IMR-90 (cell line): ENCODE measurements around the gene GGN. TPM values are rescaled to one million over a fixed set of nuclear protein-coding genes. Genes with fewer than 3 reads are reported as not detected.

Experiments
- ATAC-seq: fragments of 200-7000 bp; cut with Tn5 transposase; 2 replicates; pipeline ENCODE4 v1.9.1; 2020; ENCODE audit warnings: low read depth, mild to moderate bottlenecking, moderate library complexity
- BruUV-seq: library from RNA; stranded (reverse); fragments of 400-500 nt; replicated peaks from 2 replicates; lab custom pipeline; 2021; lab: Mats Ljungman, UMichigan
- CTCF ChIA-PET: fragments of 300-600 bp; formaldehyde crosslinking; extraction: SDS; loops from one replicate; lab custom pipeline; 2021; ENCODE audit warnings: antibody characterized with exemption; lab: Yijun Ruan, JAX
- POLR2A ChIA-PET: fragments of 300-600 bp; sonication (Branson Sonifier 250); formaldehyde crosslinking; loops from one replicate; lab custom pipeline; 2022; ENCODE audit warnings: antibody characterized with exemption; ENCODE audit not compliant: unreplicated experiment; lab: Charles Lee
- DNase-seq: peaks from one replicate; pipeline ENCODE4 v3.0.0; 2013
- H2AFZ ChIP-seq: replicated peaks from 2 replicates; pipeline ENCODE3; 2013; ENCODE audit warnings: low read length, mild to moderate bottlenecking; ENCODE audit not compliant: poor library complexity
- H2AK5ac ChIP-seq: 2 replicates; pipeline ENCODE4 v1.6.1; 2013; ENCODE audit warnings: low read depth, low read length, inconsistent platforms
- H2AK9ac ChIP-seq: replicated peaks from 2 replicates; pipeline ENCODE3; 2013; ENCODE audit warnings: mild to moderate bottlenecking, low read depth, low read length, moderate library complexity; ENCODE audit not compliant: poor library complexity
- H2BK120ac ChIP-seq: 2 replicates; pipeline ENCODE4 v1.6.1; 2013; ENCODE audit warnings: low read depth, low read length, inconsistent platforms
- H2BK15ac ChIP-seq: 3 replicates; pipeline ENCODE4 v1.6.1; 2013; ENCODE audit warnings: low read depth, low read length, inconsistent platforms
- H2BK20ac ChIP-seq: 2 replicates; pipeline ENCODE4 v1.6.1; 2013; ENCODE audit warnings: low read depth, mild to moderate bottlenecking, inconsistent platforms, low read length, moderate library complexity
- H2BK5ac ChIP-seq: 2 replicates; pipeline ENCODE4 v1.6.1; 2013; ENCODE audit warnings: mild to moderate bottlenecking, low read depth, low read length, inconsistent platforms; ENCODE audit not compliant: poor library complexity, severe bottlenecking
- H3K14ac ChIP-seq: replicated peaks from 2 replicates; pipeline ENCODE4 v1.6.1; 2013; ENCODE audit warnings: low read depth, low read length, inconsistent platforms
- H3K18ac ChIP-seq: 2 replicates; pipeline ENCODE4 v1.6.1; 2013; ENCODE audit warnings: low read depth, low read length, control low read depth
- H3K23ac ChIP-seq: 2 replicates; pipeline ENCODE4 v1.6.1; 2013; ENCODE audit warnings: low read depth, low read length, inconsistent platforms
- H3K27ac ChIP-seq: 2 replicates; pipeline ENCODE4 v1.5.1; 2013; ENCODE audit warnings: mild to moderate bottlenecking, control low read depth, low read length; ENCODE audit not compliant: insufficient read depth
- H3K27me3 ChIP-seq: 2 replicates; pipeline ENCODE4 v1.6.1; 2013; ENCODE audit warnings: low read length; ENCODE audit not compliant: control insufficient read depth, insufficient read depth
- H3K36me3 ChIP-seq: 2 replicates; pipeline ENCODE4 v1.6.1; 2013; ENCODE audit warnings: low read length, mixed read lengths; ENCODE audit not compliant: control insufficient read depth, insufficient read depth
- H3K4ac ChIP-seq: 2 replicates; pipeline ENCODE4 v1.6.1; 2013; ENCODE audit warnings: low read depth, low read length, inconsistent platforms
- H3K4me1 ChIP-seq: 2 replicates; pipeline ENCODE4 v1.6.1; 2013; ENCODE audit warnings: low read length, mixed read lengths; ENCODE audit not compliant: control insufficient read depth, insufficient read depth
- H3K4me2 ChIP-seq: 2 replicates; pipeline ENCODE4 v1.6.1; 2013; ENCODE audit warnings: low read depth, mild to moderate bottlenecking, control low read depth, low read length, moderate library complexity
- H3K4me3 ChIP-seq: 2 replicates; pipeline ENCODE4 v1.5.1; 2013; ENCODE audit warnings: low read depth, mild to moderate bottlenecking, control low read depth, low read length, moderate library complexity; ENCODE audit not compliant: insufficient read depth
- H3K56ac ChIP-seq: 2 replicates; pipeline ENCODE4 v1.6.1; 2013; ENCODE audit warnings: low read length, inconsistent platforms; ENCODE audit not compliant: insufficient read depth; ENCODE audit errors: extremely low read depth
- H3K79me1 ChIP-seq, 2 experiments: 2 replicates each; pipeline ENCODE4 v1.6.1; 2013; ENCODE audit warnings: low read length in 2 of 2, inconsistent platforms in 1 of 2, low read depth in 1 of 2
- H3K9ac ChIP-seq: 2 replicates; pipeline ENCODE4 v1.6.1; 2013; ENCODE audit warnings: low read depth, low read length, control low read depth
- H3K9me1 ChIP-seq: 2 replicates; pipeline ENCODE4 v1.6.1; 2013; ENCODE audit warnings: low read length, inconsistent platforms; ENCODE audit not compliant: insufficient read depth
- H3K9me3 ChIP-seq: 2 replicates; pipeline ENCODE4 v1.6.1; 2013; ENCODE audit warnings: low read length; ENCODE audit not compliant: control insufficient read depth, insufficient read depth
- H4K20me1 ChIP-seq: 2 replicates; pipeline ENCODE4 v1.6.1; 2013; ENCODE audit warnings: low read length, inconsistent platforms; ENCODE audit not compliant: insufficient read depth
- H4K5ac ChIP-seq: 2 replicates; pipeline ENCODE4 v1.6.1; 2013; ENCODE audit warnings: mild to moderate bottlenecking, low read depth, low read length, control low read depth
- H4K8ac ChIP-seq, 2 experiments: 2 replicates each; pipeline ENCODE4 v1.6.1; 2013; ENCODE audit warnings: low read depth in 2 of 2, low read length in 2 of 2, control low read depth in 1 of 2, inconsistent platforms in 1 of 2
- H4K91ac ChIP-seq: 2 replicates; pipeline ENCODE4 v1.6.1; 2013; ENCODE audit warnings: low read depth, low read length, inconsistent platforms; ENCODE audit not compliant: insufficient read depth
- BHLHE40 ChIP-seq: fragments of 150-350 bp; IDR thresholded peaks from 2 replicates; pipeline ENCODE4 v1.6.1; 2016; ENCODE audit warnings: mild to moderate bottlenecking, low read depth, low read length
- CEBPB ChIP-seq: IDR thresholded peaks from 2 replicates; pipeline ENCODE4 v1.6.1; 2012; ENCODE audit warnings: low read depth, low read length, improper control_type of control experiment
- CHD1 ChIP-seq: IDR thresholded peaks from 2 replicates; pipeline ENCODE4 v1.6.1; 2012; ENCODE audit warnings: low read depth, low read length, improper control_type of control experiment
- ELK1 ChIP-seq: fragments of 150-350 bp; IDR thresholded peaks from 2 replicates; pipeline ENCODE4 v1.6.1; 2016; ENCODE audit warnings: low read depth, mild to moderate bottlenecking, low read length, moderate library complexity, borderline replicate concordance
- FOS ChIP-seq: fragments of 150-350 bp; IDR thresholded peaks from 2 replicates; pipeline ENCODE4 v1.6.1; 2016; ENCODE audit warnings: low read depth, low read length
- MAFK ChIP-seq: IDR thresholded peaks from 2 replicates; pipeline ENCODE4 v1.6.1; 2012; ENCODE audit warnings: low read depth, low read length, improper control_type of control experiment
- MXI1 ChIP-seq: IDR thresholded peaks from 2 replicates; pipeline ENCODE4 v1.6.1; 2012; ENCODE audit warnings: low read depth, mild to moderate bottlenecking, low read length, moderate library complexity, borderline replicate concordance
- NFE2L2 ChIP-seq: fragments of 150-350 bp; IDR thresholded peaks from 2 replicates; pipeline ENCODE4 v1.6.1; 2016; ENCODE audit warnings: low read depth, mild to moderate bottlenecking, low read length
- POLR2A ChIP-seq: IDR thresholded peaks from 2 replicates; pipeline ENCODE4 v1.6.1; 2012; ENCODE audit warnings: mild to moderate bottlenecking, low read depth, low read length
- RAD21 ChIP-seq: IDR thresholded peaks from 2 replicates; pipeline ENCODE4 v1.6.1; 2012; ENCODE audit warnings: low read length, improper control_type of control experiment
- RCOR1 ChIP-seq: IDR thresholded peaks from 2 replicates; pipeline ENCODE4 v1.6.1; 2012; ENCODE audit warnings: mild to moderate bottlenecking, low read length, improper control_type of control experiment; ENCODE audit not compliant: insufficient replicate concordance
- RFX5 ChIP-seq: IDR thresholded peaks from 2 replicates; pipeline ENCODE4 v1.8.0; 2012; ENCODE audit warnings: low read depth, mild to moderate bottlenecking, low read length, moderate library complexity
- SMC3 ChIP-seq: fragments of 150-350 bp; IDR thresholded peaks from 2 replicates; pipeline ENCODE4 v1.6.1; 2016; ENCODE audit warnings: low read depth, mild to moderate bottlenecking, antibody characterized with exemption, low read length, moderate library complexity
- USF2 ChIP-seq: fragments of 150-350 bp; IDR thresholded peaks from 2 replicates; pipeline ENCODE4 v1.6.1; 2017; ENCODE audit warnings: mild to moderate bottlenecking, antibody characterized with exemption, low read length, low read depth
- WGBS, 2 experiments: methylation state at CpG; one replicate each; pipeline versions ENCODE4 v1.1.5 to v1.1.7; 2013; ENCODE audit warnings: missing lambda C conversion rate in 2 of 2; ENCODE audit not compliant: insufficient read length in 1 of 2; ENCODE audit errors: extremely low coverage in 2 of 2; 5-methylcytosine and 5-hydroxymethylcytosine counted together
- dilution Hi-C: fragments of 300-500 bp; cut with HindIII; formaldehyde crosslinking; loops from one replicate; pipeline ENCODE4 v1.14.3; 2018; ENCODE audit warnings: low sequenced_read_pairs; ENCODE audit not compliant: unreplicated experiment
- in situ Hi-C: fragments of 300-500 bp; cut with MboI; formaldehyde crosslinking; loops from 3 replicates; pipeline ENCODE4 v1.14.3; 2019; ENCODE audit warnings: low sequenced_read_pairs, inconsistent platforms, mixed read lengths
- intact Hi-C: fragments of 100-400 bp; cut with micrococcal nuclease; formaldehyde crosslinking; loops from 2 replicates; pipeline ENCODE4 v1.10.0; 2022
- polyA plus RNA-seq, 3 experiments: library from polyadenylated mRNA; depleted of rRNA; stranded (reverse); fragments of >200 nt; gene quantifications; 2 replicates each; pipeline ENCODE4 v1.2.3, GENCODE V29; 2012; ENCODE audit warnings: low replicate concordance in 1 of 3
- total RNA-seq: library from RNA; depleted of rRNA; stranded (reverse); fragments of >200 nt; gene quantifications from 2 replicates; pipeline ENCODE4 v1.2.3, GENCODE V29; 2012
- TF ChIP-seq, protein P1 (sequence below): conservative IDR thresholded peaks from 2 replicates; pipeline ENCODE4 v1.5.1; 2012; ENCODE audit warnings: mild to moderate bottlenecking, low read depth, low read length, improper control_type of control experiment

GGN gene
- total and polyA plus RNA-seq, 2 of the 4 experiments (the other 2 are of a cell fraction): under 0.01 to 0.65 TPM

DNA sequence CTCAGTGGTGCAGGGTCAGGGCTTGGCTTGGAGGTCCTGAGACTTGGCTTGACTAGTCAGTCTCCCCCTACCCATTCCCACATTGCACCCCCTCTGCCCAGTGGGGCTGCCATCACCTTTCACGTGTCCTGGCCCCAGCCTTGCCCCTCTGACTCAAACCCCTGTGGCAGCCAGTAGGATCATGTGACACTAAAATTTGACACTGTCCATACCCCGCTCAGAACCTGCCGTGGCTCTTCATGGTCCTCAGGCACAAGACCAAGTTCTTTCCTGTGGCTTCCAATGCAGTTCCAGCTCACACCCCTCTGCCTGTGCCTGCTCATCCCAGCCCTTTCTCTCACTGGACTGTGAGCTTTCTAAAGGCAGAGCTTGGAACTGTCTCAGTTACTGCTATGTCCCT is 11.3 kb downstream of the GGN start:
- no peak overlapping the region for H3K9ac ChIP-seq
- H2BK15ac ChIP-seq: no peak overlapping the region
- intact Hi-C loops (no loop called here), dilution Hi-C loops (no loop called here), in situ Hi-C loops (no loop called here)
- TF ChIP-seq SMC3 (no peak), POLR2A (no peak), ELK1 (no peak), USF2 (no peak), NFE2L2 (no peak), CEBPB (no peak), RFX5 (no peak), BHLHE40 (no peak), MXI1 (no peak), CHD1 (no peak), RCOR1 (no peak), FOS (no peak), MAFK (no peak), RAD21 (no peak)
- TF ChIP-seq, protein P1, sequence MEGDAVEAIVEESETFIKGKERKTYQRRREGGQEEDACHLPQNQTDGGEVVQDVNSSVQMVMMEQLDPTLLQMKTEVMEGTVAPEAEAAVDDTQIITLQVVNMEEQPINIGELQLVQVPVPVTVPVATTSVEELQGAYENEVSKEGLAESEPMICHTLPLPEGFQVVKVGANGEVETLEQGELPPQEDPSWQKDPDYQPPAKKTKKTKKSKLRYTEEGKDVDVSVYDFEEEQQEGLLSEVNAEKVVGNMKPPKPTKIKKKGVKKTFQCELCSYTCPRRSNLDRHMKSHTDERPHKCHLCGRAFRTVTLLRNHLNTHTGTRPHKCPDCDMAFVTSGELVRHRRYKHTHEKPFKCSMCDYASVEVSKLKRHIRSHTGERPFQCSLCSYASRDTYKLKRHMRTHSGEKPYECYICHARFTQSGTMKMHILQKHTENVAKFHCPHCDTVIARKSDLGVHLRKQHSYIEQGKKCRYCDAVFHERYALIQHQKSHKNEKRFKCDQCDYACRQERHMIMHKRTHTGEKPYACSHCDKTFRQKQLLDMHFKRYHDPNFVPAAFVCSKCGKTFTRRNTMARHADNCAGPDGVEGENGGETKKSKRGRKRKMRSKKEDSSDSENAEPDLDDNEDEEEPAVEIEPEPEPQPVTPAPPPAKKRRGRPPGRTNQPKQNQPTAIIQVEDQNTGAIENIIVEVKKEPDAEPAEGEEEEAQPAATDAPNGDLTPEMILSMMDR: no peak
- H4K20me1 ChIP-seq: peaks cover 51% of the 10 kb centered on the region
- DNase-seq: no peak
- H2BK20ac ChIP-seq: no peak overlapping the region
- no peak overlapping the region for H3K4ac ChIP-seq
- peaks cover 24 to 63% of the 10 kb centered on the region in 2 experiments; a peak in 3 of 4 replicates for H3K79me1 ChIP-seq
- peak overlapping the region; percentile 33 for H2AK9ac ChIP-seq
- CTCF ChIA-PET: interaction anchor here (0.9 to 1.1 kb wide), 3 partner anchors 8 to 132 kb away, joined by 3 to 5 read pairs (median 3); partner anchors contain the start of gene GGN
- H3K27me3 ChIP-seq: no peaks in the 10 kb centered on the region
- H3K4me3 ChIP-seq: no peak overlapping the region
- H3K18ac ChIP-seq: no peak overlapping the region
- ATAC-seq: no peak
- BruUV-seq: no TSS peak
- no peak overlapping the region for H3K56ac ChIP-seq
- H3K23ac ChIP-seq: peak overlapping the region; percentile 23; the same call in 1 of the 2 replicates
- H2BK120ac ChIP-seq: no peak overlapping the region
- peaks cover 24% of the 10 kb centered on the region for H3K9me1 ChIP-seq
- no peak overlapping the region for H4K8ac ChIP-seq
- H4K91ac ChIP-seq: no peak overlapping the region
- H3K4me1 ChIP-seq: peaks cover 12% of the 10 kb centered on the region
- H3K9me3 ChIP-seq: no peaks in the 10 kb centered on the region
- H3K36me3 ChIP-seq: peaks cover 35% of the 10 kb centered on the region
- POLR2A ChIA-PET: no interaction called here
- no peak overlapping the region for H3K4me2 ChIP-seq
- no peak overlapping the region for H2AK5ac ChIP-seq
- no peak overlapping the region for H2AFZ ChIP-seq
- H3K14ac ChIP-seq: no peak overlapping the region
- H3K27ac ChIP-seq: no peak overlapping the region
- H2BK5ac ChIP-seq: no peak overlapping the region
- no peak overlapping the region for H4K5ac ChIP-seq
- 96% methylated on average over 3 of the region's 3 CpGs; no CpG with 5 or more reads in 1 of the 2 experiments for WGBS, 2 experiments
